GM23338 (cell line): ENCODE measurements around the gene TMEM132D. TPM values are rescaled to one million over a fixed set of nuclear protein-coding genes. Genes with fewer than 3 reads are reported as not detected.

ENCODE experiments used
- ATAC-seq: fragments of 200-7000 bp; cut with Tn5 transposase; 3 replicates; pipeline ENCODE4 v1.9.1; 2020
- DNase-seq: peaks from one replicate; pipeline ENCODE4 v3.0.0-alpha.2; 2015; ENCODE audit warnings: low spot score
- H2AFZ ChIP-seq: fragments of 200-600 bp; sonication (generic); 2 replicates; pipeline ENCODE4 v1.8.0; 2016; ENCODE audit warnings: antibody characterized with exemption, mild to moderate bottlenecking, moderate library complexity
- H3F3A ChIP-seq: fragments of 200-600 bp; sonication (generic); replicated peaks from 2 replicates; pipeline ENCODE4 v1.8.0; 2017; ENCODE audit warnings: antibody characterized with exemption, mixed run types, low read depth
- H3K27ac ChIP-seq: fragments of 200-600 bp; sonication (generic); 2 replicates; pipeline ENCODE4 v1.6.1; 2016; ENCODE audit warnings: low read depth
- H3K27me3 ChIP-seq: fragments of 200-600 bp; sonication (generic); 2 replicates; pipeline ENCODE4 v1.8.0; 2016; ENCODE audit warnings: mild to moderate bottlenecking, mixed run types, moderate library complexity; ENCODE audit not compliant: insufficient read depth
- H3K36me3 ChIP-seq: fragments of 200-600 bp; sonication (generic); 2 replicates; pipeline ENCODE4 v1.8.0; 2016; ENCODE audit warnings: mild to moderate bottlenecking; ENCODE audit not compliant: insufficient read depth
- H3K4me1 ChIP-seq: fragments of 200-600 bp; sonication (generic); 2 replicates; pipeline ENCODE4 v1.8.0; 2016; ENCODE audit warnings: mild to moderate bottlenecking, moderate library complexity; ENCODE audit not compliant: insufficient read depth
- H3K4me2 ChIP-seq: fragments of 200-600 bp; sonication (generic); 2 replicates; pipeline ENCODE4 v1.7.1; 2017; ENCODE audit warnings: mixed run types
- H3K4me3 ChIP-seq: fragments of 200-600 bp; sonication (generic); 2 replicates; pipeline ENCODE4 v1.6.1; 2016; ENCODE audit warnings: mixed run types
- H3K79me2 ChIP-seq: fragments of 200-600 bp; sonication (generic); replicated peaks from 2 replicates; pipeline ENCODE4 v1.8.0; 2017; ENCODE audit warnings: mild to moderate bottlenecking; ENCODE audit not compliant: insufficient read depth
- H3K9me2 ChIP-seq: fragments of 200-600 bp; sonication (generic); 2 replicates; pipeline ENCODE4 v1.8.0; 2017; ENCODE audit not compliant: insufficient read depth
- H4K20me1 ChIP-seq: fragments of 200-600 bp; sonication (generic); replicated peaks from 2 replicates; pipeline ENCODE4 v1.8.0; 2017; ENCODE audit warnings: mild to moderate bottlenecking; ENCODE audit not compliant: insufficient read depth
- H3K27ac Mint-ChIP-seq: 2 replicates; pipeline ENCODE4 v1.8.0; 2020; ENCODE audit warnings: inconsistent platforms, mild to moderate bottlenecking, moderate library complexity, mixed read lengths
- H3K27me3 Mint-ChIP-seq: 3 replicates; pipeline ENCODE4 v1.8.0; 2022; ENCODE audit warnings: low read depth, mild to moderate bottlenecking, moderate library complexity, mixed read lengths, inconsistent platforms; ENCODE audit not compliant: insufficient read depth, poor library complexity
- H3K36me3 Mint-ChIP-seq: 3 replicates; pipeline ENCODE4 v1.8.0; 2021; ENCODE audit warnings: low read depth, mild to moderate bottlenecking, inconsistent platforms, moderate library complexity, mixed read lengths
- H3K4me1 Mint-ChIP-seq: 3 replicates; pipeline ENCODE4 v1.8.0; 2020; ENCODE audit warnings: mild to moderate bottlenecking, inconsistent platforms, mixed read lengths
- H3K4me3 Mint-ChIP-seq: 3 replicates; pipeline ENCODE4 v1.8.0; 2021; ENCODE audit warnings: moderate library complexity, mild to moderate bottlenecking, inconsistent platforms, mixed read lengths
- H3K9me3 Mint-ChIP-seq: 3 replicates; pipeline ENCODE4 v1.8.0; 2020; ENCODE audit warnings: moderate library complexity, mild to moderate bottlenecking, inconsistent platforms, mixed read lengths
- CREB1 ChIP-seq: fragments of 250-450 bp; sonication (Bioruptor Pico); IDR thresholded peaks from 2 replicates; pipeline ENCODE4 v1.5.0; 2020; ENCODE audit warnings: low read depth, mild to moderate bottlenecking, moderate library complexity
- CTCF ChIP-seq, 2 experiments: fragments of 200-600 bp in 1 of 2; sonication (generic) in 1 of 2; conservative IDR thresholded peaks; 2 replicates each; pipeline versions ENCODE4 v1.5.1 to v1.6.1; 2016 to 2017; ENCODE audit warnings: antibody characterized with exemption in 2 of 2, low read depth in 2 of 2, mild to moderate bottlenecking in 2 of 2, moderate library complexity in 1 of 2
- NANOG ChIP-seq: IDR thresholded peaks from 2 replicates; pipeline ENCODE4 v1.6.1; 2016; ENCODE audit warnings: antibody characterized with exemption, borderline replicate concordance
- ZNF462 ChIP-seq: fragments of 250-450 bp; sonication (Bioruptor Pico); IDR thresholded peaks from 2 replicates; pipeline ENCODE4 v1.5.0; 2020; ENCODE audit warnings: mild to moderate bottlenecking, moderate library complexity
- polyA plus RNA-seq: library from polyadenylated mRNA; unstranded; fragments of >200 nt; fragmentation: Nextera tagmentation; extraction: Ambion mirVana; gene quantifications from 2 replicates; pipeline ENCODE4 v1.2.1, GENCODE V29; 2016
- total RNA-seq: library from RNA; depleted of rRNA; stranded (reverse); fragments of >200 nt; shearing (Covaris generic); gene quantifications from 2 replicates; pipeline ENCODE4 v1.2.3, GENCODE V29; 2014

TMEM132D gene
- total and polyA plus RNA-seq, 2 experiments from 2014 or later = 0.44 to 5.3 TPM

- no peak overlapping the region for H3K4me3 Mint-ChIP-seq
- no peak overlapping the region for H3K4me3 ChIP-seq
- no peaks in the 10 kb centered on the region for H3K4me1 ChIP-seq
- H3K4me1 Mint-ChIP-seq = no peaks in the 10 kb centered on the region
- no peak for DNase-seq
- no peak for ATAC-seq
- H3K79me2 ChIP-seq = no peaks in the 10 kb centered on the region
- TF ChIP-seq CTCF (conservative IDR thresholded peaks at IDR 0.05; ENCODE audit: low read depth in 2 of 2) = no peak
- TF ChIP-seq ZNF462 (CRISPR knock-in tag) = no peak
- no peak for TF ChIP-seq NANOG
- no peak for TF ChIP-seq CREB1
- H3K36me3 Mint-ChIP-seq = peaks cover 28% of the 10 kb centered on the region
- H2AFZ ChIP-seq = no peak overlapping the region
- H3K27me3 ChIP-seq = no peaks in the 10 kb centered on the region
- no peaks in the 10 kb centered on the region for H3K36me3 ChIP-seq
- peaks cover 19% of the 10 kb centered on the region for H3K9me3 Mint-ChIP-seq
- H3K9me2 ChIP-seq = no peaks in the 10 kb centered on the region
- no peaks in the 10 kb centered on the region for H3F3A ChIP-seq
- H3K27me3 Mint-ChIP-seq = peaks cover 1% of the 10 kb centered on the region
- H3K27ac Mint-ChIP-seq = no peak overlapping the region
- no peaks in the 10 kb centered on the region for H4K20me1 ChIP-seq
- H3K4me2 ChIP-seq = no peak overlapping the region
- H3K27ac ChIP-seq = no peak overlapping the region
Measured at GRCh38 chr12:129138776-129139175, 765.0 kb downstream of the TMEM132D start.
